ENCODE measurements around the gene SH3PXD2A.
A peak's percentile ranks its signal among the peaks of the same experiment; 100 is the strongest.

SH3PXD2A gene

DNA sequence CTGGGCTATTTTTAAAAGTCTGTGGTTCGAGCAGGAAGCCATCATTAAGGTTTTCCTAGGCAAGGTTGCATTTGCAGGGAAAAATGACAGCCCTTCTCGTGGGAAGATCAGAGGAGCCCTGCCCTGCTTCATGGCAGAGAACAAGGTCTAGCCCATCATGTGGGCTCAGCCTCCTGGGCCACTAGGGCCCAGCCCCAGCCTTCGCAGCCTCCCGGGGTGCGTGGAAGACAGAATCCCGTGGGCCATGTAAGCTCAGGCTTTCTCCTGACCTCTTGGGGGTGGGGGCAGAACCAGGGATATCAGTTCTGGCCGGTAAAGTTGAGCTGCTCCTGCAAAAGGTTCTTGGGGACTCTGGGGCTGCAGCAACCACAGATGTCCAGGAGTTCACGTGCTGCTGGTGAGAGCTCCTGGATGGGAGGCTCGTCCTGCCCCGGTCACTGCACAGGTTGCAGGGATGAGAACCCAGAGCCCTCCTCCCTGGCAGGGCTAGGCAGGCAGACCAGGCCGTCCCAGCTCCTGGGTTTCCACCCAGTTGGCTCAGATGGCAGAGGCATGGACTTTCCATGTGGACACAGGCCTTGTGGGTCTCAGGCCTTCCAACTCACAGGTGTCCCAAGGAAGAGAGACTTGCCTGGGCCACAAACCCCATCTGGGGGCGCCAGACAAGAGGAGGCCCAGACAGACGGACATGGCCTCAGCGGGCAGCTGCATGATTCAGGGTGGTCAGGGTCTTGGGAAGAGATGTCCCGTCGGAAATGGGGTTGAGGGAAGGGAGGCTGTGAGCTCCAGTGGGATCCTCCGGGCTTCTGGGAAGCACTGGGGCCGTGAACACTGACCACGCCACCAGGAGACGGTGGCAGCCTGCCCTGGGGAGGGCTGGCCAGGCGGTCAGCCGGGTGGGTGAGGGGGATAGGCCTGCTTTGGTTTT is 235.7 kb downstream of the SH3PXD2A start:
- no peak for ATAC-seq (replicated peaks)
- H3K4me3 Mint-ChIP-seq, result no peak overlapping the region
- H3K4me1 Mint-ChIP-seq (ENCODE audit: low read depth in 2 of 2), result no peaks in the 10 kb centered on the region
- no peaks in the 10 kb centered on the region for H3K9me3 Mint-ChIP-seq
- DNase-seq, result no peak
- H3K36me3 Mint-ChIP-seq (ENCODE audit: insufficient read depth), result peaks cover 2% of the 10 kb centered on the region
- no peaks in the 10 kb centered on the region for H3K27me3 Mint-ChIP-seq
- no peak overlapping the region for H3K27ac Mint-ChIP-seq

DNA sequence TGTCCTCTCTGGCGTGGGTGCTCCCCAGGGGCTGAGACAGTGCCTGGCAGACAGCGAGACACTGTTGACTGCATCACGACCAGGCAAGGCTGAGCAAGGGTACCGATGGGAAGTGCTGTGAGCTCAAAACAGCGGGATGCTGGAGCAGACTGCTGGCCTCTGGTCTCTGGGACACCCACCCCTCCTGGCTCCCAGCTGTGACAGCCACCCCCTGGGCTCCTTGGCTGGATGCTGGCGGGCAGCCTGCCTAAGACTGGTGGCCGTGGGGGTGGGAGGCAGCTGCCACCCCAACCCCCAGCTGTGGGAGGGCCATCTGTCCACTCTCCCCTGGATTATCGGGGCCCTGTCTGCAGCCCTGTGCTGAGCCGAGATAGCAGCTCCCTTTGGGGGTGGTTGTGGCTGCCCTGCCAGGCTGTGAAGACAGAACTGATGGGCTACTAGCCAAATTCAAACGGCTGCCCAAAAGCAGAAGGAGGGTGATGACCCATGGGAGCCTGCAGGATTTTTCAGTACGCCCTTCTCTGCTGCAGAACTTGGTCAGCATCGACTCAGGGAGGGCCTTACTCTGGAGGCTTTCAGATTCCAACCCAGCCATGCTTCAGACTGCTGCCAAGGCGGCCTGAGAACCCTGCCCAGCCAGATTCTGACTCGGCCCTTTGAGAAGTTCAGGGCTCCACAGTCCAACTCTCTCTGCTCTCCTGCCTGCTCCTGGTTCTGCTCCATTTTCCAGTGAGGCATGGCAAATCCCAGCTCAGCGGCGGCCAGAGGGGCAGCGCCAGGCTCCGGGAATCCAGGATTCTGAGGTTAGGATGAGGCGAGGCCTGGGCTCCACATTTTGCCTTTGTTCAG is 236.6 kb downstream of the SH3PXD2A start:
- ATAC-seq (replicated peaks), result no peak

GRCh38 chr10:103617602-103618385 is 237.6 kb downstream of the SH3PXD2A start:
- Mint-ChIP-seq H3K36me3 (ENCODE audit: insufficient read depth) (peaks cover 8% of the 10 kb centered on the region), H3K27me3 (no peaks in the 10 kb centered on the region), H3K27ac (no peak overlapping the region), H3K4me3 (no peak overlapping the region), H3K4me1 (ENCODE audit: low read depth in 2 of 2) (no peaks in the 10 kb centered on the region), H3K9me3 (no peaks in the 10 kb centered on the region)
- no peak for ATAC-seq (replicated peaks)
- no peak for DNase-seq

More for the DNA sequence above, 236.6 kb downstream of the SH3PXD2A start:
- Mint-ChIP-seq H3K4me3 (no peak overlapping the region), H3K27me3 (no peaks in the 10 kb centered on the region), H3K36me3 (ENCODE audit: insufficient read depth) (peaks cover 8% of the 10 kb centered on the region), H3K27ac (no peak overlapping the region), H3K4me1 (ENCODE audit: low read depth in 2 of 2) (no peaks in the 10 kb centered on the region), H3K9me3 (no peaks in the 10 kb centered on the region)
- no peak for DNase-seq

- DNase-seq, result no peak
- no peak overlapping the region for H3K4me3 Mint-ChIP-seq
- H3K27me3 Mint-ChIP-seq, result no peaks in the 10 kb centered on the region
- no peak overlapping the region for H3K27ac Mint-ChIP-seq
- H3K9me3 Mint-ChIP-seq, result no peaks in the 10 kb centered on the region
- H3K4me1 Mint-ChIP-seq (ENCODE audit: low read depth in 2 of 2), result no peaks in the 10 kb centered on the region
- peaks cover 8% of the 10 kb centered on the region for H3K36me3 Mint-ChIP-seq (ENCODE audit: insufficient read depth)
- ATAC-seq (replicated peaks), result no peak
These were observed 238.4 kb downstream of the SH3PXD2A start for GRCh38 chr10:103616705-103617601.

GRCh38 chr10:103614306-103615158 is 240.8 kb downstream of the SH3PXD2A start:
- no peaks in the 10 kb centered on the region for H3K4me1 Mint-ChIP-seq (ENCODE audit: low read depth in 2 of 2)
- no peak for ATAC-seq (replicated peaks)
- H3K27me3 Mint-ChIP-seq, result no peaks in the 10 kb centered on the region
- H3K4me3 Mint-ChIP-seq, result no peak overlapping the region
- peaks cover 7% of the 10 kb centered on the region for H3K36me3 Mint-ChIP-seq (ENCODE audit: insufficient read depth)
- no peaks in the 10 kb centered on the region for H3K9me3 Mint-ChIP-seq
- no peak for DNase-seq
- no peak overlapping the region for H3K27ac Mint-ChIP-seq

DNA sequence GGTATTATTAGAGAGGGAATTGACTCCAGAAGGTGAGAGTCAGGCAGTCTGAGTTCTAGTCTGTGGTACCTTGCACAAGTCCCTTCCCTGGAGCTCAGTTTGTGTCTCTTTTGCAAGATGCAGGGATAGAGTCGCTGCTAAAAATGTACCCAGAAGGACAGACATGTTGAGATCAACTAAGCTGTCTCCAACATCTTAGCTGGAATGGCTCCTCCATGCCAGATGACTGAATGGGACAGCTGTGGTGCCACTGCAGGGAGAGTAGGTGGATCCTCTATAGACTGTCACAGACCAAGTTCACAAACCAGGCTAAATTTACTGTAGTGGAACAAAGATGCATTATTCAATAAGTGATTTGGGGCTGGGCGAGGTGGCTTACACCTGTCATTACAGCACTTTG is 241.8 kb downstream of the SH3PXD2A start:
- H3K36me3 Mint-ChIP-seq (ENCODE audit: insufficient read depth), result peaks cover 6% of the 10 kb centered on the region
- no peaks in the 10 kb centered on the region for H3K27me3 Mint-ChIP-seq
- H3K9me3 Mint-ChIP-seq, result no peaks in the 10 kb centered on the region
- H3K27ac Mint-ChIP-seq, result no peak overlapping the region
- DNase-seq (no peak), ATAC-seq (replicated peaks) (no peak)
- no peaks in the 10 kb centered on the region for H3K4me1 Mint-ChIP-seq (ENCODE audit: low read depth in 2 of 2)
- no peak overlapping the region for H3K4me3 Mint-ChIP-seq

- Mint-ChIP-seq H3K4me1 (ENCODE audit: low read depth in 2 of 2) (no peaks in the 10 kb centered on the region), H3K9me3 (no peaks in the 10 kb centered on the region), H3K27me3 (no peaks in the 10 kb centered on the region), H3K4me3 (no peak overlapping the region), H3K27ac (no peak overlapping the region), H3K36me3 (ENCODE audit: insufficient read depth) (peaks cover 10% of the 10 kb centered on the region)
- ATAC-seq (replicated peaks) (no peak), DNase-seq (no peak)
These were observed 242.7 kb downstream of the SH3PXD2A start for GRCh38 chr10:103612462-103613365.

DNA sequence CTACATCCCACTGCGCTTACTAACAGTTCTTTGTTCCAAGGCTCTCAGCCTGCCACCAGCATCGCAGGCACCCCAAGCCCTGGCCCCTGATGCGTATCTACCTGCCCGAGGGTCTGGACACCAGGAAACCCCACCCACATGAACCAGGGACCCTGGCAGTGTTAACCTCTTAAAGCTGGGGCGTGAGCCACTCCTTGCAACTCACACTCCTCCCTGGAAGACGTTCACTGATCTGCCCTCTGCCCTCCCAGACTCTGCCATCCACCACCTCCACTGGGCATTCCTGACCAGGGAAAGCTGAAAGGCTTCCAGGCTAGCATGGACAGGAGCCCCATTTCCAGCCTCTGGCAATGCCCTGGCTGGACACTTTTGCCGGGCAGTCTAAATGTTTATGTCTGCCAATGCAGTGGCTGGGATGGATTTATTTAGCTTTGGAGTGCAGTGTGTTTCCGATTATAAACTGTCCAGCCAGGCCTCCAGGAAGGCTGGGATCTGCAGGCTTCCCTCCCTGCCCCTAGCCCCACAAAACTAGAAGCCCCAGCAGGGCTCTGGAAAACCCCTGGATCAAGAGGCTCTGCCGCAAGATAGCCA is 244.4 kb downstream of the SH3PXD2A start:
- no peak overlapping the region for H3K27ac Mint-ChIP-seq
- H3K36me3 Mint-ChIP-seq (ENCODE audit: insufficient read depth), result peaks cover 10% of the 10 kb centered on the region
- no peaks in the 10 kb centered on the region for H3K4me1 Mint-ChIP-seq (ENCODE audit: low read depth in 2 of 2)
- no peak overlapping the region for H3K4me3 Mint-ChIP-seq
- H3K9me3 Mint-ChIP-seq, result no peaks in the 10 kb centered on the region
- H3K27me3 Mint-ChIP-seq, result no peaks in the 10 kb centered on the region
- no peak for ATAC-seq (replicated peaks)
- DNase-seq, result no peak

- ATAC-seq (replicated peaks), result no peak
- no peaks in the 10 kb centered on the region for H3K9me3 Mint-ChIP-seq
- no peak overlapping the region for H3K4me3 Mint-ChIP-seq
- no peaks in the 10 kb centered on the region for H3K27me3 Mint-ChIP-seq
- no peaks in the 10 kb centered on the region for H3K4me1 Mint-ChIP-seq (ENCODE audit: low read depth in 2 of 2)
- H3K36me3 Mint-ChIP-seq (ENCODE audit: insufficient read depth), result peaks cover 10% of the 10 kb centered on the region
- DNase-seq, result no peak
- H3K27ac Mint-ChIP-seq, result no peak overlapping the region
These were observed 245.3 kb downstream of the SH3PXD2A start for GRCh38 chr10:103610083-103610472.

GRCh38 chr10:103609231-103610082 is 245.9 kb downstream of the SH3PXD2A start:
- Mint-ChIP-seq H3K27ac (peak overlapping the region in 1 of 2 donors; percentile 56), H3K27me3 (no peaks in the 10 kb centered on the region), H3K4me1 (ENCODE audit: low read depth in 2 of 2) (no peaks in the 10 kb centered on the region), H3K9me3 (no peaks in the 10 kb centered on the region), H3K36me3 (ENCODE audit: insufficient read depth) (peaks cover 10% of the 10 kb centered on the region), H3K4me3 (no peak overlapping the region)
- DNase-seq (no peak), ATAC-seq (replicated peaks) (no peak)

Data from effector memory CD8-positive, alpha-beta T cell (primary cell).